ENCODE measurements around the gene CHCHD4.

CHCHD4 gene

DNA sequence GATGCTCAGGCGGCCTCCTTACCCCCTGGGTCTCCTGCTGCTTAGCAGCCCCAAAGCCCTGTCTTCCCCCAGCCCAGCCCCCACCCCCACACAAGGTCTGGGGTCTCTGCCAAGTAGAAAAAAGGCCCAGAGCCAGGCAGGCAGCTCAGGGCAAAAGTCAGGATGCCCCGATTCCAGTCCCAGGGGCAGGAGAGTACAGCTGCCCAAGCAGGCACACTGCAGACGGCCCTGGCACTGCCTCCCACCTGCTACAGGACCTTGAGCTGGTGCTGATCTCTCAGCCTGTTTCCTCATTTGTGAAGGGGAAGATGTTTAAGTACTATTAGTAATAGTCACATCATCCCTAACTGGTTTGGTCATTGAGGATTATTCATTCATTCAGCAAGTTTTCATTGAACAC is 12.8 kb upstream of the CHCHD4 start:
- TF ChIP-seq, protein P1, sequence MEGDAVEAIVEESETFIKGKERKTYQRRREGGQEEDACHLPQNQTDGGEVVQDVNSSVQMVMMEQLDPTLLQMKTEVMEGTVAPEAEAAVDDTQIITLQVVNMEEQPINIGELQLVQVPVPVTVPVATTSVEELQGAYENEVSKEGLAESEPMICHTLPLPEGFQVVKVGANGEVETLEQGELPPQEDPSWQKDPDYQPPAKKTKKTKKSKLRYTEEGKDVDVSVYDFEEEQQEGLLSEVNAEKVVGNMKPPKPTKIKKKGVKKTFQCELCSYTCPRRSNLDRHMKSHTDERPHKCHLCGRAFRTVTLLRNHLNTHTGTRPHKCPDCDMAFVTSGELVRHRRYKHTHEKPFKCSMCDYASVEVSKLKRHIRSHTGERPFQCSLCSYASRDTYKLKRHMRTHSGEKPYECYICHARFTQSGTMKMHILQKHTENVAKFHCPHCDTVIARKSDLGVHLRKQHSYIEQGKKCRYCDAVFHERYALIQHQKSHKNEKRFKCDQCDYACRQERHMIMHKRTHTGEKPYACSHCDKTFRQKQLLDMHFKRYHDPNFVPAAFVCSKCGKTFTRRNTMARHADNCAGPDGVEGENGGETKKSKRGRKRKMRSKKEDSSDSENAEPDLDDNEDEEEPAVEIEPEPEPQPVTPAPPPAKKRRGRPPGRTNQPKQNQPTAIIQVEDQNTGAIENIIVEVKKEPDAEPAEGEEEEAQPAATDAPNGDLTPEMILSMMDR (IDR thresholded peaks at IDR 0.05; ENCODE audit: insufficient read depth, low read depth, low read length, missing control alignments): no peak
- no peak overlapping the region for H3K4me3 ChIP-seq (ENCODE audit: low read depth, low read length)
- no peak for DNase-seq (ENCODE audit: low read depth)

DNA sequence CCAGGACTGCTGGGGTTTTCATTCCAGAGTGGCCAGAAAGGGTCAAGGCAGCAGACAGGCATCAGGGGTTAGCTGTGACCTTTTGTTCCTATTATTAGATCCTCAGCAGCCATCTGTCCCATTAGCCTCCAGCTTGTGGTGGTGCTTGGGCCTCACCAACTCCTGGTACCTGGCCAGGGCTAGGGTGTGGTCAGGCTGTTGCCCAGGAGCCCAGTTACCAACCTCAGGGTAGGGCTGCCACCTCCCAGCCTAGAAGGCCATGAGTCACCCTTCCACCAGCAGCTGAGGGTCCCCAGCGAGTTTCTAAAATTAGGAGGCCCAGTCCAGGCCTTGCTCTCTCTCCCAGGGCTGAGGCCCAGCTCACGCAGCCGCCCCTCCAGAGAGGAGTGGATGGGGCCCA is 12.3 kb upstream of the CHCHD4 start:
- no peak for DNase-seq (ENCODE audit: low read depth)
- TF ChIP-seq, protein P1 (IDR thresholded peaks at IDR 0.05; ENCODE audit: insufficient read depth, low read depth, low read length, missing control alignments): no peak
- no peak overlapping the region for H3K4me3 ChIP-seq (ENCODE audit: low read depth, low read length)

DNA sequence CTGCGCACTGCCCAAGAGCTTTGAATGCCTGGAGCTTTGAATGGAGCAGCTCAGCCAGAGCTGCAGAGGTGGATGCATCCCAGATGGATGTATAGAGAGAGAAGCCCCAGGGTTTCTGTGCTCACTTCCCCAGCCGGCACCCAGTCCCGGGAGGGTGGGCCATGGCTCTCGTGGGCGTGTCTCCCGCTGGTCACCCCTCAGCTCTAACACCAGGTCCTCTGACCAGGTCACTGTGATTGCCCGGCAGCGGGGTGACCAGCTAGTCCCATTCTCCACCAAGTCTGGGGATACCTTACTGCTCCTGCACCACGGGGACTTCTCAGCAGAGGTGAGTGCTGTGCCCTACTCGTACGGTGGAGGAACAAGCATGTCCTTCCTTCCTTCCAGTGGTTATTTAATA is 10.9 kb upstream of the CHCHD4 start:
- no peak for DNase-seq (ENCODE audit: low read depth)
- TF ChIP-seq, protein P1 (IDR thresholded peaks at IDR 0.05; ENCODE audit: insufficient read depth, low read depth, low read length, missing control alignments): no peak
- no peak overlapping the region for H3K4me3 ChIP-seq (ENCODE audit: low read depth, low read length)

DNA sequence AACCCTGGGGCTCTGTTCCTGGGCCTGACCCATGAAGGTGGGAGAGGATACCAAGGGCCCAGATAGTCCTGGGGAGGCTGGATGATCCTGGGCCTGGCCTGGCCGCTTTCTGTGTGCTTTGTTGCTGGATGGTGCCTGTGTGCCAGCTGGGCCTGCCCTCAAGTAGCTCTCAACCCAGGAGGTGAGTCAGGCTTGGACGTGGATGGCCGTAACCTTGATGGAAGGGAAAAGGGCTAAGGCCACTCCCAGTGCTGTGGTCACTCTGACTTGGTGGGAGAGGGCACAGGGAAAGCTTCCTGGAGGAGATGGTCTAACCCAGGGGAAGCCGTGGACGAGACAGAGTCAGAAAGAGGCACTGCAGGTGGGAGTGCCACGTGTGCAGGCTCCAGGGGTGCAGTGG is 9.6 kb upstream of the CHCHD4 start:
- TF ChIP-seq, protein P1 (IDR thresholded peaks at IDR 0.05; ENCODE audit: insufficient read depth, low read depth, low read length, missing control alignments): no peak
- no peak overlapping the region for H3K4me3 ChIP-seq (ENCODE audit: low read depth, low read length)
- no peak for DNase-seq (ENCODE audit: low read depth)

DNA sequence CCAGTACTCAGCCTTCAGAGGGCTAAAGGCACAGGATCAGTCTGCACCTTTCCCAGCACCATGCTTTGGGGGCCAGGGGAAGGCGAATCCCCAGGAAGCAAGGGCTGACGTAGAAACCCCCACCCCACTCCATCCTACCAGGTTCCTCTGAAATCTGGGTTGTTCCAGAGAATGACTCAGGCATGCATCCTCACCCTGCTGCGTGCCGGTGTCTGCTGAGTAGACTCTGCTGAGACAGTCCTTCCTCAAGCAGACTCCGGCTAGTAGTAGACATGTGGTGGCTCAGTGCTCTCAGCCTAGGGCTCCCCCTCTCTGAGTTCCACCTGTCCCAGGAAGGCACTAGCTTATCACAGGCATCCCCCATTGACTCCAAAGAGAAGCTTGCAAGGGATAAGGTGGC is 9.2 kb upstream of the CHCHD4 start:
- no peak for DNase-seq (ENCODE audit: low read depth)
- TF ChIP-seq, protein P1 (IDR thresholded peaks at IDR 0.05; ENCODE audit: insufficient read depth, low read depth, low read length, missing control alignments): no peak
- H3K4me3 ChIP-seq (ENCODE audit: low read depth, low read length): no peak overlapping the region

DNA sequence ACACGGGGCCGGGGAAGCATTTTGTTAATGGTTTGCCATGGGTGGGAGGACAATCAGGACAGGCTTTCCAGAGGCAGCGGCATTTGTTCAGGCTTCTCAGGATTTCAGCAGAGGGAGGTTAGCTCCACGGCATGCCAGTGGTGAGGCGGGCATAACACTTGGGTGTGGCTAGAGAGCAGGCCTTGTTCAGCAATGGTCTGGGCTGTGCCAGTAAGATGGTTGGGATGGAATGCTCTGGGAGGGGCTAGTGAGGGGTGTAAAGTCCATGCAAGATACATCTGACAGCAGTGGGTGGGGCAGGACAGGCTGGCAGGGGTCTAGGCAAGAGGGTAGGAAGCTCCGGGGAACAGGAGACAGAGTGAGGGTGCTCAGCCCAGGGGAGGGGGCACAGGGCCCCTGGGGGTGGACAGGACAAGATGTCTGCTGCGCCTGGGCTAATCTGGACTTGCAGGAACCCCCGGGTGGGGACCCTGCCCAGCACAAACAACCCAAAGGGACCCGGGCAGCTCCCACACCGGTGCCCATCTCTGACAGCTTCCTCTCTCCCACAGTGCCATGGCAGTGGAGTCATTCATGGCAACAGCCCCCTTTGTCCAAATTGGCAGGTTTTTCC is 8.6 kb upstream of the CHCHD4 start:
- no peak for DNase-seq (ENCODE audit: low read depth)
- TF ChIP-seq, protein P1 (IDR thresholded peaks at IDR 0.05; ENCODE audit: insufficient read depth, low read depth, low read length, missing control alignments): no peak
- no peak overlapping the region for H3K4me3 ChIP-seq (ENCODE audit: low read depth, low read length)

DNA sequence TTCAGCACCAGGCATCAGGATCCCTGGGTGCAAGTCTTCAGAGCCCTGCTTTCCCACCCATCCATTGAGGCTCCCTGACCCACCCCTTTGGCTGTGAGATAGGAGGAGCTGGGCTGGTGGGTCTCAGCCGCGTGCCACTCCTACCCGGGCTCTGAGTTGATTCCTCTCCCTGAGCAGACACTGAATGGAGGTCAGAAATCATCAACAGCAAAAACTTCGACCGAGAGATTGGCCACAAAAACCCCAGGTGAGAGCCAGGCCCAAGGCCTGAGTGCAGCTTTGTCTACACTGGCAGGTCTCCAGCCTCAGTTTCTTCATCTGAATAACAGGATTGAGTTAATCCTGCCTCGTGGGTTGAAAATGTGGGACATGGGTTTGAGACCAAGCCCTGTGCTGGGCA is 8.0 kb upstream of the CHCHD4 start:
- no peak for DNase-seq (ENCODE audit: low read depth)
- TF ChIP-seq, protein P1 (IDR thresholded peaks at IDR 0.05; ENCODE audit: insufficient read depth, low read depth, low read length, missing control alignments): no peak
- H3K4me3 ChIP-seq (ENCODE audit: low read depth, low read length): no peak overlapping the region
